ENCODE measurements around the gene ATG2B.

The ATG2B gene

GRCh38 chr14:96297000-96297399, 66.1 kb downstream of the ATG2B start:
- Histone ChIP-seq H3K36me3 (ENCODE audit: insufficient read depth, low read length) (peaks cover 10% of the 10 kb centered on the region; the same call in 1 of the 2 replicates), H4K20me1 (ENCODE audit: insufficient read depth, low read length, poor library complexity, severe bottlenecking) (no peaks in the 10 kb centered on the region), H2AFZ (ENCODE audit: low read length) (no peak overlapping the region), H3K79me2 (ENCODE audit: insufficient read depth, low read length) (no peaks in the 10 kb centered on the region), H3K9ac (ENCODE audit: low read depth, low read length, poor library complexity, severe bottlenecking) (no peak overlapping the region), H3K9me3 (ENCODE audit: insufficient read depth, low read depth, low read length) (no peaks in the 10 kb centered on the region), H3K4me2 (ENCODE audit: low read depth, low read length, poor library complexity, severe bottlenecking) (no peak overlapping the region), H3K9me2 (replicated peaks; ENCODE audit: low read depth, low read length) (no peaks in the 10 kb centered on the region), H3K4me1 (ENCODE audit: insufficient read depth, low read length, poor library complexity, severe bottlenecking) (no peaks in the 10 kb centered on the region), H3K27me3 (ENCODE audit: insufficient read depth, low read length, poor library complexity, severe bottlenecking) (no peaks in the 10 kb centered on the region), H3F3A (ENCODE audit: low read depth) (no peaks in the 10 kb centered on the region), H3K4me3 (ENCODE audit: low read length, poor library complexity, severe bottlenecking) (no peak overlapping the region)
- TF ChIP-seq EZH2phosphoT487 (IDR thresholded peaks at IDR 0.05; ENCODE audit: borderline replicate concordance) = no peak
- TF ChIP-seq, protein P1, sequence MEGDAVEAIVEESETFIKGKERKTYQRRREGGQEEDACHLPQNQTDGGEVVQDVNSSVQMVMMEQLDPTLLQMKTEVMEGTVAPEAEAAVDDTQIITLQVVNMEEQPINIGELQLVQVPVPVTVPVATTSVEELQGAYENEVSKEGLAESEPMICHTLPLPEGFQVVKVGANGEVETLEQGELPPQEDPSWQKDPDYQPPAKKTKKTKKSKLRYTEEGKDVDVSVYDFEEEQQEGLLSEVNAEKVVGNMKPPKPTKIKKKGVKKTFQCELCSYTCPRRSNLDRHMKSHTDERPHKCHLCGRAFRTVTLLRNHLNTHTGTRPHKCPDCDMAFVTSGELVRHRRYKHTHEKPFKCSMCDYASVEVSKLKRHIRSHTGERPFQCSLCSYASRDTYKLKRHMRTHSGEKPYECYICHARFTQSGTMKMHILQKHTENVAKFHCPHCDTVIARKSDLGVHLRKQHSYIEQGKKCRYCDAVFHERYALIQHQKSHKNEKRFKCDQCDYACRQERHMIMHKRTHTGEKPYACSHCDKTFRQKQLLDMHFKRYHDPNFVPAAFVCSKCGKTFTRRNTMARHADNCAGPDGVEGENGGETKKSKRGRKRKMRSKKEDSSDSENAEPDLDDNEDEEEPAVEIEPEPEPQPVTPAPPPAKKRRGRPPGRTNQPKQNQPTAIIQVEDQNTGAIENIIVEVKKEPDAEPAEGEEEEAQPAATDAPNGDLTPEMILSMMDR (conservative IDR thresholded peaks at IDR 0.05; ENCODE audit: low read length) = peak; percentile 54

DNA sequence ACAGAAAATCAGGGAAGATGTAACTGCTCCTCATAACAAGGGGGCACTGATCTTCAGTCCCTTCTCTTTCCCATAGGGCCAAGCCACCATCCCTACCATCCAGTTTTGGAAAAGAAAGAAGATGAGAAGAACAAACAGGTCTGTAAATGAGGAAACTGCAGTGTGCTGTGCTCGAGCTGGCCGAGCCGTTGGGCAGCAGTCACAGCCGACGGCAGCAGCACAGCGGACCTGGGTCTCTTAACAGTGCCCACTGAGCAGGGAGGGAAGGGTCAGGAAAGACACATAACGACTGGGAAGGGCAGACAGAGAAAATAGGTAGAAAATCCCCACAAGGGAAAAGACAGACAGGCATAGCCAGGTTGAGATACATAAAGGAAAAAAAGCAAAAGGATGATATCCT, 68.9 kb downstream of the ATG2B start:
- H3K9ac ChIP-seq (ENCODE audit: low read depth, low read length, poor library complexity, severe bottlenecking) = no peak overlapping the region
- H3K79me2 ChIP-seq (ENCODE audit: insufficient read depth, low read length) = no peaks in the 10 kb centered on the region

GRCh38 chr14:96287856-96288255, 75.3 kb downstream of the ATG2B start:
- H3K4me3 ChIP-seq (ENCODE audit: low read length, poor library complexity, severe bottlenecking) = no peak overlapping the region
- H3K79me2 ChIP-seq (ENCODE audit: insufficient read depth, low read length) = no peaks in the 10 kb centered on the region
- H3K36me3 ChIP-seq (ENCODE audit: insufficient read depth, low read length) = peaks cover 25% of the 10 kb centered on the region; the same call in 1 of the 2 replicates
- no peaks in the 10 kb centered on the region for H3F3A ChIP-seq (ENCODE audit: low read depth)
- H4K20me1 ChIP-seq (ENCODE audit: insufficient read depth, low read length, poor library complexity, severe bottlenecking) = no peaks in the 10 kb centered on the region
- no peaks in the 10 kb centered on the region for H3K9me2 ChIP-seq (replicated peaks; ENCODE audit: low read depth, low read length)
- TF ChIP-seq, protein P1 (conservative IDR thresholded peaks at IDR 0.05; ENCODE audit: low read length) = no peak
- no peak for TF ChIP-seq EZH2phosphoT487 (IDR thresholded peaks at IDR 0.05; ENCODE audit: borderline replicate concordance)
- no peak overlapping the region for H2AFZ ChIP-seq (ENCODE audit: low read length)
- H3K9ac ChIP-seq (ENCODE audit: low read depth, low read length, poor library complexity, severe bottlenecking) = no peak overlapping the region
- no peaks in the 10 kb centered on the region for H3K27me3 ChIP-seq (ENCODE audit: insufficient read depth, low read length, poor library complexity, severe bottlenecking)
- H3K9me3 ChIP-seq (ENCODE audit: insufficient read depth, low read depth, low read length) = no peaks in the 10 kb centered on the region
- H3K4me2 ChIP-seq (ENCODE audit: low read depth, low read length, poor library complexity, severe bottlenecking) = no peak overlapping the region
- H3K4me1 ChIP-seq (ENCODE audit: insufficient read depth, low read length, poor library complexity, severe bottlenecking) = no peaks in the 10 kb centered on the region

More for the DNA sequence above, 68.9 kb downstream of the ATG2B start:
- Histone ChIP-seq H4K20me1 (ENCODE audit: insufficient read depth, low read length, poor library complexity, severe bottlenecking) (no peaks in the 10 kb centered on the region), H3K4me3 (ENCODE audit: low read length, poor library complexity, severe bottlenecking) (no peak overlapping the region), H2AFZ (ENCODE audit: low read length) (no peak overlapping the region), H3F3A (ENCODE audit: low read depth) (no peaks in the 10 kb centered on the region), H3K27me3 (ENCODE audit: insufficient read depth, low read length, poor library complexity, severe bottlenecking) (no peaks in the 10 kb centered on the region), H3K9me3 (ENCODE audit: insufficient read depth, low read depth, low read length) (no peaks in the 10 kb centered on the region), H3K4me1 (ENCODE audit: insufficient read depth, low read length, poor library complexity, severe bottlenecking) (no peaks in the 10 kb centered on the region), H3K9me2 (replicated peaks; ENCODE audit: low read depth, low read length) (no peaks in the 10 kb centered on the region), H3K36me3 (ENCODE audit: insufficient read depth, low read length) (peaks cover 16% of the 10 kb centered on the region; the same call in 1 of the 2 replicates), H3K4me2 (ENCODE audit: low read depth, low read length, poor library complexity, severe bottlenecking) (no peak overlapping the region)
- no peak for TF ChIP-seq EZH2phosphoT487 (IDR thresholded peaks at IDR 0.05; ENCODE audit: borderline replicate concordance)
- TF ChIP-seq, protein P1 (conservative IDR thresholded peaks at IDR 0.05; ENCODE audit: low read length) = no peak

Data from Loucy (cell line).